K562 (cell line): ENCODE data around the gene PAFAH1B2. TPM values are rescaled to one million over a fixed set of nuclear protein-coding genes. Genes with fewer than 3 reads are reported as not detected.
A peak's percentile ranks its signal among the peaks of the same experiment; 100 is the strongest.

ENCODE experiments used
- ATAC-seq: fragments of 200-7000 bp; cut with Tn5 transposase; 3 replicates; pipeline ENCODE4 v1.9.1; 2020; ENCODE audit warnings: moderate library complexity
- BruUV-seq: library from RNA; stranded (reverse); fragments of 400-500 nt; replicated peaks from 2 replicates; lab custom pipeline; 2021; lab: Mats Ljungman, UMichigan
- CTCF ChIA-PET: fragments of 300-600 bp; formaldehyde crosslinking; extraction: SDS; loops from one replicate; lab custom pipeline; 2021; ENCODE audit warnings: low intra/inter-chr PET ratio; lab: Yijun Ruan, JAX
- POLR2A ChIA-PET: fragments of 300-600, 350-650 bp; sonication (Branson Sonifier 250); formaldehyde crosslinking; extraction: SDS; loops from one replicate; lab custom pipeline; 2021; ENCODE audit warnings: antibody characterized with exemption, inconsistent platforms; lab: Yijun Ruan, JAX
- DNase-seq, 4 experiments: peaks; one replicate each; pipeline versions ENCODE4 v3.0.0 to v3.0.0-alpha.2; 2011 to 2018; ENCODE audit warnings: low spot score in 3 of 4, mixed read lengths in 3 of 4; ENCODE audit errors: extremely low read depth in 1 of 4
- FAIRE-seq: peaks from 2 replicates; lab custom pipeline; 2011; peaks lifted over from hg19 to GRCh38; lab: Jason Lieb, UNC
- H2AFZ ChIP-seq: 2 replicates; pipeline ENCODE4 v1.6.0; 2011; ENCODE audit warnings: low read depth, low read length, control low read depth, inconsistent platforms
- H3K27ac ChIP-seq: fragments of 200-600 bp; 3 replicates; pipeline ENCODE4 v1.8.0; 2011; ENCODE audit warnings: low read depth, mild to moderate bottlenecking, control low read depth, inconsistent platforms, low read length, moderate library complexity, mixed read lengths; ENCODE audit errors: extremely low read depth
- H3K27me3 ChIP-seq, 2 experiments: fragments of 300-600 bp in 1 of 2; 2 replicates in 1 of 2; 3 replicates in 1 of 2; pipeline versions ENCODE4 v1.6.0 to v1.8.0; 2011; ENCODE audit warnings: inconsistent platforms in 2 of 2, low read length in 2 of 2, mild to moderate bottlenecking in 1 of 2, mixed read lengths in 1 of 2, moderate library complexity in 1 of 2; ENCODE audit not compliant: control insufficient read depth in 2 of 2, insufficient read depth in 2 of 2
- H3K36me3 ChIP-seq: fragments of 300-600 bp; 3 replicates; pipeline ENCODE4 v1.8.0; 2011; ENCODE audit warnings: mild to moderate bottlenecking, low read length, inconsistent platforms; ENCODE audit not compliant: control insufficient read depth, insufficient read depth
- H3K4me1 ChIP-seq, 2 experiments: fragments of 200-600 bp in 1 of 2; replicated peaks in 1 of 2; 2 replicates in 1 of 2; 3 replicates in 1 of 2; pipeline versions ENCODE4 v1.5.1 to v1.8.0; 2011; ENCODE audit warnings: inconsistent platforms in 2 of 2, low read length in 2 of 2, mild to moderate bottlenecking in 1 of 2, mixed read lengths in 1 of 2, moderate library complexity in 1 of 2; ENCODE audit not compliant: control insufficient read depth in 2 of 2, insufficient read depth in 2 of 2
- H3K4me2 ChIP-seq: 2 replicates; pipeline ENCODE4 v1.6.1; 2011; ENCODE audit warnings: low read length, control low read depth, inconsistent platforms, mixed read lengths; ENCODE audit not compliant: insufficient read depth
- H3K4me3 ChIP-seq: fragments of 200-600 bp; sonication (generic), shearing (Covaris generic); 2 replicates; pipeline ENCODE4 v1.5.1; 2016; ENCODE audit warnings: control low read depth, inconsistent platforms
- H3K79me2 ChIP-seq: fragments of 200-600 bp; 3 replicates; pipeline ENCODE4 v1.8.0; 2011; ENCODE audit warnings: low read length, inconsistent platforms; ENCODE audit not compliant: control insufficient read depth, insufficient read depth
- H3K9ac ChIP-seq, 2 experiments: 2 replicates each; pipeline versions ENCODE4 v1.6.0 to v1.6.1; 2011; ENCODE audit warnings: low read depth in 2 of 2, low read length in 2 of 2, control low read depth in 1 of 2, inconsistent platforms in 1 of 2, mild to moderate bottlenecking in 1 of 2, mixed read lengths in 1 of 2; ENCODE audit not compliant: insufficient read depth in 1 of 2
- H3K9me1 ChIP-seq: one replicate; pipeline ENCODE4 v1.6.0; 2011; ENCODE audit warnings: inconsistent platforms, mild to moderate bottlenecking, low read length, moderate library complexity; ENCODE audit not compliant: control insufficient read depth, insufficient read depth
- H3K9me3 ChIP-seq: replicated peaks from 2 replicates; pipeline ENCODE4 v1.5.1; 2011; ENCODE audit warnings: low read depth, low read length, inconsistent platforms; ENCODE audit not compliant: control insufficient read depth, insufficient read depth
- H4K20me1 ChIP-seq: replicated peaks from 2 replicates; pipeline ENCODE4 v1.6.1; 2011; ENCODE audit warnings: low read length, inconsistent platforms, mixed read lengths; ENCODE audit not compliant: control insufficient read depth, insufficient read depth
- ETS1 ChIP-seq: conservative IDR thresholded peaks from 2 replicates; pipeline ENCODE4 v1.6.1; 2011; ENCODE audit warnings: low read depth, mild to moderate bottlenecking, low read length; ENCODE audit not compliant: control insufficient read depth
- RBFOX2 ChIP-seq: fragments of 200-400 bp; formaldehyde crosslinking; IDR thresholded peaks from 2 replicates; pipeline ENCODE4 v1.6.1; 2017; ENCODE audit warnings: low read depth, mild to moderate bottlenecking, low read length, moderate library complexity
- RBM25 ChIP-seq: fragments of 200-400 bp; formaldehyde crosslinking; IDR thresholded peaks from 2 replicates; pipeline ENCODE4 v1.6.1; 2018; ENCODE audit warnings: low read length, low read depth, moderate library complexity; ENCODE audit not compliant: severe bottlenecking
- ZNF274 ChIP-seq: IDR thresholded peaks from 2 replicates; pipeline ENCODE4 v1.6.1; 2011; ENCODE audit warnings: low read depth, mild to moderate bottlenecking, low read length, moderate library complexity, borderline replicate concordance
- WGBS: fragments of 100-300 bp; shearing (Covaris generic); methylation state at CpG from one replicate; pipeline ENCODE4 v1.1.6; 2016; ENCODE audit warnings: low coverage, mixed read lengths; ENCODE audit not compliant: insufficient coverage; ENCODE audit errors: missing lambda C conversion rate; 5-methylcytosine and 5-hydroxymethylcytosine counted together
- in situ Hi-C: fragments of 300-500 bp; cut with MboI; formaldehyde crosslinking; loops from 4 replicates; pipeline ENCODE4 v1.15.0; 2018; ENCODE audit warnings: inconsistent platforms, mixed read lengths
- intact Hi-C: fragments of 100-400 bp; cut with micrococcal nuclease; formaldehyde crosslinking; loops from 2 replicates; pipeline ENCODE4 v1.14.2; 2022
- polyA plus RNA-seq, 8 experiments: library from polyadenylated mRNA; depleted of rRNA in 4 of 8; stranded (reverse) in 5 of 8; unstranded in 3 of 8; fragments of >200 nt; fragmentation: Nextera tagmentation in 2 of 8; fragmentation: Illumina TruSeq in 1 of 8; extraction: Ambion mirVana in 2 of 8; extraction: Trizol in 1 of 8; gene quantifications; 2 replicates each; pipeline versions ENCODE4 v1.2.1 to v1.2.3, GENCODE V29; 2011 to 2014; ENCODE audit warnings: inconsistent platforms in 1 of 8, missing spikeins in 1 of 8
- total RNA-seq, 7 experiments: library from RNA; depleted of rRNA in 6 of 7; stranded (reverse); fragments of >200 nt in 6 of 7; fragmentation: Illumina TruSeq in 2 of 7; extraction: Trizol in 2 of 7; gene quantifications; 2 replicates each; pipeline versions ENCODE4 v1.2.1 to v1.2.3, GENCODE V29; 2011 to 2021; ENCODE audit warnings: low replicate concordance in 1 of 7
- TF ChIP-seq, protein P1 (sequence below), 3 experiments: fragments of 200-800 bp in 1 of 3; fragments of 250-450 bp in 1 of 3; fragments of 450-650 bp in 1 of 3; sonication (Bioruptor Pico) in 1 of 3; sonication (Bioruptor generic) in 1 of 3; formaldehyde crosslinking in 1 of 3; IDR thresholded peaks; 2 replicates each; pipeline versions ENCODE4 v1.6.1 to v1.8.0; 2016 to 2022; ENCODE audit warnings: mild to moderate bottlenecking in 2 of 3, missing genetic modification characterization in 2 of 3, missing compliant biosample characterization in 1 of 3, moderate library complexity in 1 of 3

The PAFAH1B2 gene
- total and polyA plus RNA-seq, 9 of the 15 experiments (the other 6 are each of a cell fraction or from before 2014, with no cell fraction given): 27.8 to 94.7 (median 64.9) TPM

- POLR2A ChIA-PET: interaction anchor here (0.7 to 1.2 kb wide), 2 partner anchors 12 to 111 kb away, joined by 3 to 4 read pairs; no protein-coding TSS in a partner anchor
- no TSS peak for BruUV-seq
- peaks cover 39 to 45% of the 10 kb centered on the region in 2 experiments; a peak in 4 of 5 replicates for H3K4me1 ChIP-seq
Measured at GRCh38 chr11:117225553-117226170, 81.6 kb downstream of the PAFAH1B2 start.

More at GRCh38 chr11:117225553-117226170, 81.6 kb downstream of the PAFAH1B2 start:
- no peak overlapping the region for H3K27ac ChIP-seq
- no peaks in the 10 kb centered on the region for H3K27me3 ChIP-seq
- in situ Hi-C loops (loop anchor here (10.0 to 25.0 kb wide), 2 partner anchors 341 to 713 kb away; no protein-coding TSS in a partner anchor), intact Hi-C loops (loop anchor here (1.0 to 5.0 kb wide), 5 partner anchors 44 to 493 kb away; partner anchors contain the start of gene APOA5)
- DNase-seq: no peak
- CTCF ChIA-PET: interaction anchor here (1.1 to 1.3 kb wide), 3 partner anchors 44 to 493 kb away, joined by 3 to 12 read pairs (median 4); partner anchors contain the start of gene APOA5
- H3K4me2 ChIP-seq: no peak overlapping the region
- 89% methylated on average over 9 of the region's 9 CpGs for WGBS
- peaks cover 9% of the 10 kb centered on the region for H3K79me2 ChIP-seq
- peaks cover 4% of the 10 kb centered on the region for H3K9me1 ChIP-seq
- FAIRE-seq: no peak
- H3K9me3 ChIP-seq: no peaks in the 10 kb centered on the region
- H3K9ac ChIP-seq: peak overlapping the region in 1 of 2 experiments; percentile 37; a peak in 1 of 4 replicates
- 0 out of 2 replicates have a peak, but pooled peaks have one; percentile 19 for TF ChIP-seq RBFOX2
- TF ChIP-seq RBM25: no peak
- TF ChIP-seq ETS1: no peak
- TF ChIP-seq, protein P1, sequence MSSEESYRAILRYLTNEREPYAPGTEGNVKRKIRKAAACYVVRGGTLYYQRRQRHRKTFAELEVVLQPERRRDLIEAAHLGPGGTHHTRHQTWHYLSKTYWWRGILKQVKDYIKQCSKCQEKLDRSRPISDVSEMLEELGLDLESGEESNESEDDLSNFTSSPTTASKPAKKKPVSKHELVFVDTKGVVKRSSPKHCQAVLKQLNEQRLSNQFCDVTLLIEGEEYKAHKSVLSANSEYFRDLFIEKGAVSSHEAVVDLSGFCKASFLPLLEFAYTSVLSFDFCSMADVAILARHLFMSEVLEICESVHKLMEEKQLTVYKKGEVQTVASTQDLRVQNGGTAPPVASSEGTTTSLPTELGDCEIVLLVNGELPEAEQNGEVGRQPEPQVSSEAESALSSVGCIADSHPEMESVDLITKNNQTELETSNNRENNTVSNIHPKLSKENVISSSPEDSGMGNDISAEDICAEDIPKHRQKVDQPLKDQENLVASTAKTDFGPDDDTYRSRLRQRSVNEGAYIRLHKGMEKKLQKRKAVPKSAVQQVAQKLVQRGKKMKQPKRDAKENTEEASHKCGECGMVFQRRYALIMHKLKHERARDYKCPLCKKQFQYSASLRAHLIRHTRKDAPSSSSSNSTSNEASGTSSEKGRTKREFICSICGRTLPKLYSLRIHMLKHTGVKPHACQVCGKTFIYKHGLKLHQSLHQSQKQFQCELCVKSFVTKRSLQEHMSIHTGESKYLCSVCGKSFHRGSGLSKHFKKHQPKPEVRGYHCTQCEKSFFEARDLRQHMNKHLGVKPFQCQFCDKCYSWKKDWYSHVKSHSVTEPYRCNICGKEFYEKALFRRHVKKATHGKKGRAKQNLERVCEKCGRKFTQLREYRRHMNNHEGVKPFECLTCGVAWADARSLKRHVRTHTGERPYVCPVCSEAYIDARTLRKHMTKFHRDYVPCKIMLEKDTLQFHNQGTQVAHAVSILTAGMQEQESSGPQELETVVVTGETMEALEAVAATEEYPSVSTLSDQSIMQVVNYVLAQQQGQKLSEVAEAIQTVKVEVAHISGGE (CRISPR knock-in tag; IDR thresholded peaks at IDR 0.05): no peak
- TF ChIP-seq ZNF274: no peak
- ATAC-seq: no peak
- H3K36me3 ChIP-seq: peaks cover 75% of the 10 kb centered on the region
- no peak overlapping the region for H2AFZ ChIP-seq
- peaks cover 10% of the 10 kb centered on the region for H4K20me1 ChIP-seq
- H3K4me3 ChIP-seq: no peak overlapping the region

Other genes with a start within 250 kb of the PAFAH1B2 start
Only the 7 nearest of the 8 such genes appear.
- gene SIK3, start 45.9 kb upstream of the PAFAH1B2 start, total RNA-seq (2014; rRNA removed): 8.4 and 9.5 TPM in 2 replicates
- gene SIK3, start 45.9 kb upstream of the PAFAH1B2 start, total RNA-seq (2014; rRNA removed; fragmentation: Illumina TruSeq; extraction: Trizol): 10.7 and 10.8 TPM in 2 replicates
- gene SIK3, start 45.9 kb upstream of the PAFAH1B2 start, total RNA-seq (2015; rRNA removed; fragmentation: Illumina TruSeq; extraction: Trizol): 7.6 and 8.5 TPM in 2 replicates
- 16.7 and 21.6 TPM in 2 replicates for gene SIK3, start 45.9 kb upstream of the PAFAH1B2 start, total RNA-seq (2021)
- 6.1 and 7.3 TPM in 2 replicates for gene SIK3, start 45.9 kb upstream of the PAFAH1B2 start, polyA plus RNA-seq (2011; rRNA removed)
- gene SIK3, start 45.9 kb upstream of the PAFAH1B2 start, polyA plus RNA-seq (2014; fragmentation: Illumina TruSeq; extraction: Trizol): 12.2 and 14.0 TPM in 2 replicates
- 1 to 10 TPM; 1.6 to 1.8 TPM for gene SIK3, start 45.9 kb upstream of the PAFAH1B2 start, polyA plus RNA-seq (2014; fragmentation: Nextera tagmentation; extraction: Ambion mirVana)
- 8.0 and 8.9 TPM in 2 replicates for gene SIK3, start 45.9 kb upstream of the PAFAH1B2 start, polyA plus RNA-seq (2014; rRNA removed)
- 5.9 and 7.1 TPM in 2 replicates for gene SIDT2, start 34.5 kb downstream of the PAFAH1B2 start, total RNA-seq (2014; rRNA removed)
- gene SIDT2, start 34.5 kb downstream of the PAFAH1B2 start, total RNA-seq (2014; rRNA removed; fragmentation: Illumina TruSeq; extraction: Trizol): 4.4 and 6.5 TPM in 2 replicates
- 6.1 and 7.0 TPM in 2 replicates for gene SIDT2, start 34.5 kb downstream of the PAFAH1B2 start, total RNA-seq (2015; rRNA removed; fragmentation: Illumina TruSeq; extraction: Trizol)
- 17.7 and 20.2 TPM in 2 replicates for gene SIDT2, start 34.5 kb downstream of the PAFAH1B2 start, total RNA-seq (2021)
- gene SIDT2, start 34.5 kb downstream of the PAFAH1B2 start, polyA plus RNA-seq (2011; rRNA removed): 11.5 and 21.7 TPM in 2 replicates
- 14.4 and 15.6 TPM in 2 replicates for gene SIDT2, start 34.5 kb downstream of the PAFAH1B2 start, polyA plus RNA-seq (2014; fragmentation: Illumina TruSeq; extraction: Trizol)
- 1 to 10 TPM; 2.4 to 3.6 TPM for gene SIDT2, start 34.5 kb downstream of the PAFAH1B2 start, polyA plus RNA-seq (2014; fragmentation: Nextera tagmentation; extraction: Ambion mirVana)
- 14.1 and 22.2 TPM in 2 replicates for gene SIDT2, start 34.5 kb downstream of the PAFAH1B2 start, polyA plus RNA-seq (2014; rRNA removed)
- 0.95 and 1.3 TPM in 2 replicates for gene TAGLN, start 55.1 kb downstream of the PAFAH1B2 start, total RNA-seq (2014; rRNA removed)
- 1.1 and 1.4 TPM in 2 replicates for gene TAGLN, start 55.1 kb downstream of the PAFAH1B2 start, total RNA-seq (2014; rRNA removed; fragmentation: Illumina TruSeq; extraction: Trizol)
- gene TAGLN, start 55.1 kb downstream of the PAFAH1B2 start, total RNA-seq (2015; rRNA removed; fragmentation: Illumina TruSeq; extraction: Trizol): 0.87 and 1.2 TPM in 2 replicates
- 3.5 and 3.6 TPM in 2 replicates for gene TAGLN, start 55.1 kb downstream of the PAFAH1B2 start, total RNA-seq (2021)
- gene TAGLN, start 55.1 kb downstream of the PAFAH1B2 start, polyA plus RNA-seq (2011; rRNA removed): 3.0 and 3.1 TPM in 2 replicates
- 2.4 and 2.8 TPM in 2 replicates for gene TAGLN, start 55.1 kb downstream of the PAFAH1B2 start, polyA plus RNA-seq (2014; fragmentation: Illumina TruSeq; extraction: Trizol)
- under 1 TPM; 0.21 to 0.56 TPM for gene TAGLN, start 55.1 kb downstream of the PAFAH1B2 start, polyA plus RNA-seq (2014; fragmentation: Nextera tagmentation; extraction: Ambion mirVana)
- 3.2 and 4.9 TPM in 2 replicates for gene TAGLN, start 55.1 kb downstream of the PAFAH1B2 start, polyA plus RNA-seq (2014; rRNA removed)
- gene PCSK7, start 87.8 kb downstream of the PAFAH1B2 start, total RNA-seq (2014; rRNA removed): 15.2 and 20.8 TPM in 2 replicates
- gene PCSK7, start 87.8 kb downstream of the PAFAH1B2 start, total RNA-seq (2014; rRNA removed; fragmentation: Illumina TruSeq; extraction: Trizol): 15.2 and 15.6 TPM in 2 replicates
- 16.7 and 18.2 TPM in 2 replicates for gene PCSK7, start 87.8 kb downstream of the PAFAH1B2 start, total RNA-seq (2015; rRNA removed; fragmentation: Illumina TruSeq; extraction: Trizol)
- 29.2 and 30.4 TPM in 2 replicates for gene PCSK7, start 87.8 kb downstream of the PAFAH1B2 start, total RNA-seq (2021)
- 14.9 and 15.6 TPM in 2 replicates for gene PCSK7, start 87.8 kb downstream of the PAFAH1B2 start, polyA plus RNA-seq (2011; rRNA removed)
- 19.9 and 22.1 TPM in 2 replicates for gene PCSK7, start 87.8 kb downstream of the PAFAH1B2 start, polyA plus RNA-seq (2014; fragmentation: Illumina TruSeq; extraction: Trizol)
- gene PCSK7, start 87.8 kb downstream of the PAFAH1B2 start, polyA plus RNA-seq (2014; fragmentation: Nextera tagmentation; extraction: Ambion mirVana): 1 to 10 TPM; 3.1 to 3.9 TPM
- 25.3 and 27.7 TPM in 2 replicates for gene PCSK7, start 87.8 kb downstream of the PAFAH1B2 start, polyA plus RNA-seq (2014; rRNA removed)
- 6.6 and 10.1 TPM in 2 replicates for gene RNF214, start 88.4 kb downstream of the PAFAH1B2 start, total RNA-seq (2014; rRNA removed)
- 11.9 and 13.5 TPM in 2 replicates for gene RNF214, start 88.4 kb downstream of the PAFAH1B2 start, total RNA-seq (2014; rRNA removed; fragmentation: Illumina TruSeq; extraction: Trizol)
- 9.5 and 10.2 TPM in 2 replicates for gene RNF214, start 88.4 kb downstream of the PAFAH1B2 start, total RNA-seq (2015; rRNA removed; fragmentation: Illumina TruSeq; extraction: Trizol)
- 22.3 and 24.8 TPM in 2 replicates for gene RNF214, start 88.4 kb downstream of the PAFAH1B2 start, total RNA-seq (2021)
- 12.6 and 18.0 TPM in 2 replicates for gene RNF214, start 88.4 kb downstream of the PAFAH1B2 start, polyA plus RNA-seq (2011; rRNA removed)
- 20.2 and 22.7 TPM in 2 replicates for gene RNF214, start 88.4 kb downstream of the PAFAH1B2 start, polyA plus RNA-seq (2014; fragmentation: Illumina TruSeq; extraction: Trizol)
- gene RNF214, start 88.4 kb downstream of the PAFAH1B2 start, polyA plus RNA-seq (2014; fragmentation: Nextera tagmentation; extraction: Ambion mirVana): 1 to 10 TPM; 6.6 to 7.4 TPM
- 11.6 and 12.1 TPM in 2 replicates for gene RNF214, start 88.4 kb downstream of the PAFAH1B2 start, polyA plus RNA-seq (2014; rRNA removed)
- gene BACE1-AS, start 147.1 kb downstream of the PAFAH1B2 start, total RNA-seq (2014; rRNA removed): 3.1 and 3.8 TPM in 2 replicates
- gene BACE1-AS, start 147.1 kb downstream of the PAFAH1B2 start, total RNA-seq (2014; rRNA removed; fragmentation: Illumina TruSeq; extraction: Trizol): 2.9 and 3.9 TPM in 2 replicates
- gene BACE1-AS, start 147.1 kb downstream of the PAFAH1B2 start, total RNA-seq (2015; rRNA removed; fragmentation: Illumina TruSeq; extraction: Trizol): 3.0 TPM in 2 replicates
- gene BACE1-AS, start 147.1 kb downstream of the PAFAH1B2 start, total RNA-seq (2021): 4.7 and 5.9 TPM in 2 replicates
- gene BACE1-AS, start 147.1 kb downstream of the PAFAH1B2 start, polyA plus RNA-seq (2011; rRNA removed): 3.7 and 5.3 TPM in 2 replicates
- 4.5 and 4.8 TPM in 2 replicates for gene BACE1-AS, start 147.1 kb downstream of the PAFAH1B2 start, polyA plus RNA-seq (2014; fragmentation: Illumina TruSeq; extraction: Trizol)
- 1 to 10 TPM; 3.2 to 8.2 TPM for gene BACE1-AS, start 147.1 kb downstream of the PAFAH1B2 start, polyA plus RNA-seq (2014; fragmentation: Nextera tagmentation; extraction: Ambion mirVana)
- 2.2 and 3.8 TPM in 2 replicates for gene BACE1-AS, start 147.1 kb downstream of the PAFAH1B2 start, polyA plus RNA-seq (2014; rRNA removed)
- not detected in 2 replicates for gene BACE1, start 172.0 kb downstream of the PAFAH1B2 start, total RNA-seq (2014; rRNA removed)
- gene BACE1, start 172.0 kb downstream of the PAFAH1B2 start, total RNA-seq (2014; rRNA removed; fragmentation: Illumina TruSeq; extraction: Trizol): not detected in 2 replicates
- not detected in 2 replicates for gene BACE1, start 172.0 kb downstream of the PAFAH1B2 start, total RNA-seq (2015; rRNA removed; fragmentation: Illumina TruSeq; extraction: Trizol)
- gene BACE1, start 172.0 kb downstream of the PAFAH1B2 start, total RNA-seq (2021): 0.18 and 0.29 TPM in 2 replicates
- gene BACE1, start 172.0 kb downstream of the PAFAH1B2 start, polyA plus RNA-seq (2011; rRNA removed): 0.01 and 0.09 TPM in 2 replicates
- gene BACE1, start 172.0 kb downstream of the PAFAH1B2 start, polyA plus RNA-seq (2014; fragmentation: Illumina TruSeq; extraction: Trizol): not detected in 2 replicates
- gene BACE1, start 172.0 kb downstream of the PAFAH1B2 start, polyA plus RNA-seq (2014; fragmentation: Nextera tagmentation; extraction: Ambion mirVana): under 1 TPM; 0.14 to 0.25 TPM
- not detected in 2 replicates for gene BACE1, start 172.0 kb downstream of the PAFAH1B2 start, polyA plus RNA-seq (2014; rRNA removed)